Ammon's horn (tissue), 1 donor: ENCODE measurements around the gene DOC2A.

Source experiments
- DNase-seq: peaks from one replicate; pipeline ENCODE4 v3.0.0-alpha.2; 2016; ENCODE audit warnings: low spot score

Gene DOC2A

GRCh38 chr16:29989111-29989858 lies 21.5 kb downstream of the DOC2A start:
- DNase-seq, result no peak

DNA sequence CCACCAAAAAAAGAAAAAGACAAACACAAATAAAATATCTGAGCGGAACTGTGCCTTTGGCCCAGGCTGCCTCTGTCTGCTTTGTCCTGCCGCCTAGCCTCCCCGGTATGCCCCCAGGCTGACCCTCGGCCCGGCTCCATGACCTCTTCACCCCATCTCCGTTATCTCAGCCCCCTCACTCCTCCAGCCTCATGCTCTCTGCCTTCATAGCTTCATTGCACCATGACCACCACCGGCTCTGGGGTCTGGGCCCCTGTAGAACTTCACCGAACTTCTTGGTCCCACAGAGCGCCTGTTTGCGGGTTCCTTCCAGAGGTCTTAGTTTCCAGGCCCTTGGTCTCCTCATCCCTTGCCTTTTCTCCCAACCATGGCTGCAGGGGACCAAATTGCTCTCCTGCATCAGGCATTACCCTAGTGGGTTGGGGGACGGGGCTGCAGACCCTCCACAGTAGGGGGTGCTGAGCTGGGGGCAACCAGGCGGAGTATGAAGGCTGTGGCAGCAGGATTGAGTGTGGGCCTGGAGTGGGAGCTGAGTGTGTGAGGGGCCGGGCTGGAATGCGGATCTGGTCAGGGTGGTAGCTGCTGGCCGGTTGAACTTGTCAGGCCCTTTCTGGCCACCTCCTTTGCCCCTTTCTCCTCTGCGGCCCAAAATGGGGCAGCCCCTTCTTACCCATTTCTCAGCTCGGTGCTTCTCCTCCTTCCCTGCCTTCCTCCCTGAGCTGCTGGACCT lies 22.3 kb downstream of the DOC2A start:
- no peak for DNase-seq

DNA sequence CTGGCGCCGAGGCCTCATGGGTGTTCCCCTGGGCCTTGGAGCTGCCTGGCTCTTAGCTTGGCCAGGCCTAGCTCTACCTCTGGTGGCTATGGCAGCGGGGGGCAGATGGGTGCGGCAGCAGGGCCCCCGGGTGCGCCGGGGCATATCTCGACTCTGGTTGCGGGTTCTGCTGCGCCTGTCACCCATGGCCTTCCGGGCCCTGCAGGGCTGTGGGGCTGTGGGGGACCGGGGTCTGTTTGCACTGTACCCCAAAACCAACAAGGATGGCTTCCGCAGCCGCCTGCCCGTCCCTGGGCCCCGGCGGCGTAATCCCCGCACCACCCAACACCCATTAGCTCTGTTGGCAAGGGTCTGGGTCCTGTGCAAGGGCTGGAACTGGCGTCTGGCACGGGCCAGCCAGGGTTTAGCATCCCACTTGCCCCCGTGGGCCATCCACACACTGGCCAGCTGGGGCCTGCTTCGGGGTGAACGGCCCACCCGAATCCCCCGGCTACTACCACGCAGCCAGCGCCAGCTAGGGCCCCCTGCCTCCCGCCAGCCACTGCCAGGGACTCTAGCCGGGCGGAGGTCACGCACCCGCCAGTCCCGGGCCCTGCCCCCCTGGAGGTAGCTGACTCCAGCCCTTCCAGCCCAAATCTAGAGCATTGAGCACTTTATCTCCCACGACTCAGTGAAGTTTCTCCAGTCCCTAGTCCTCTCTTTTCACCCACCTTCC lies 23.3 kb downstream of the DOC2A start:
- DNase-seq, result no peak

GRCh38 chr16:29986931-29987330 lies 23.9 kb downstream of the DOC2A start:
- no peak for DNase-seq

DNA sequence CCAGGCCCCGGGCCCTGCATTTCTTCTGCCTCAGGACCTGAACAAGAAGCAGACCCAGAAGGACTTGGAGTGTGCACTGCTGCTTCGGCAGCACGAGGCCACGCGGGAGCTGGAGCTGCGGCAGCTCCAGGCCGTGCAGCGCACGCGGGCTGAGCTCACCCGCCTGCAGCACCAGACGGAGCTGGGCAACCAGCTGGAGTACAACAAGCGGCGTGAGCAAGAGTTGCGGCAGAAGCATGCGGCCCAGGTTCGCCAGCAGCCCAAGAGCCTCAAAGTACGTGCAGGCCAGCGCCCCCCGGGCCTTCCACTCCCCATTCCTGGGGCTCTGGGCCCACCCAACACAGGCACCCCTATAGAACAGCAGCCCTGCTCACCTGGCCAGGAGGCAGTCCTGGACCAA lies 24.6 kb downstream of the DOC2A start:
- DNase-seq, result no peak

DNA sequence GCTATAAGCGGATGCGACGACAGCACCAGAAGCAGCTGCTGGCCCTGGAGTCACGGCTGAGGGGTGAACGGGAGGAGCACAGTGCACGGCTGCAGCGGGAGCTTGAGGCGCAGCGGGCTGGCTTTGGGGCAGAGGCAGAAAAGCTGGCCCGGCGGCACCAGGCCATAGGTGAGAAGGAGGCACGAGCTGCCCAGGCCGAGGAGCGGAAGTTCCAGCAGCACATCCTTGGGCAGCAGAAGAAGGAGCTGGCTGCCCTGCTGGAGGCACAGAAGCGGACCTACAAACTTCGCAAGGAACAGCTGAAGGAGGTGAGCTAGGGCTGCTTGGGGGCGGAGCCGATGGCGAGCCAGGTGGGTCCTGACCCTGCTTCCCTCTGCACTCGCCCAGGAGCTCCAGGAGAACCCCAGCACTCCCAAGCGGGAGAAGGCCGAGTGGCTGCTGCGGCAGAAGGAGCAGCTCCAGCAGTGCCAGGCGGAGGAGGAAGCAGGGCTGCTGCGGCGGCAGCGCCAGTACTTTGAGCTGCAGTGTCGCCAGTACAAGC lies 25.5 kb downstream of the DOC2A start:
- DNase-seq, result no peak

- DNase-seq, result no peak
These were observed 26.1 kb downstream of the DOC2A start for GRCh38 chr16:29984764-29985147.

DNA sequence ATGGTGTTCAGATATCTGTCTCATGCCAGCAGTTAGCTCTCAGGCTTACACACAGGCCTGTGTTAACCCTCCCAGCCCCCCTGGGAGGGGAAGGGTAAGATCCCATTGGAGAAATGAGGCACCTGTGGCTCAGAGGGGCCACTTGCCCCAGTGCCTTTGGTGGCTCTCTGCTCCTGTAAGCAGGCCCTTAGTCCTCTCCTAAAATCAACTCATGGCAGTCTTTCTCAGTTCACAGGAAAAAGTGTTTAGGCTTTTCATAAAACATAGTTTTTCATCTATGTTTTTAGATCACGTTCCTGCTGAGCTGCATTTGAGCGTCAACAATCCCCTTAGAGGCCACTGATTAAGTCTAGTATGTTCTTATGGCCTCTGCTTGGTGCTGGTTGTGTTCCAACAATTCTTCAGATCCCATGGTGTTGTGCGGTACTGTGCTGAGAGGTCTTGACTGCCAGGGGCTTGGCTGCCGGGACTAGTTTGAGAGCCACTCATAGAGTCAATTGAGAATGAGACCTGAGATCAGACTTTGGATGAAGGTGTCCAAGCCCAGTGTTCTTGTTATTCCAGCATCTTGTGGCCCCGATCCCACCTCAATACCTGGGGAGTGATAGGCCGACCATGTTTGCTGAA lies 26.6 kb downstream of the DOC2A start:
- DNase-seq, result no peak

DNA sequence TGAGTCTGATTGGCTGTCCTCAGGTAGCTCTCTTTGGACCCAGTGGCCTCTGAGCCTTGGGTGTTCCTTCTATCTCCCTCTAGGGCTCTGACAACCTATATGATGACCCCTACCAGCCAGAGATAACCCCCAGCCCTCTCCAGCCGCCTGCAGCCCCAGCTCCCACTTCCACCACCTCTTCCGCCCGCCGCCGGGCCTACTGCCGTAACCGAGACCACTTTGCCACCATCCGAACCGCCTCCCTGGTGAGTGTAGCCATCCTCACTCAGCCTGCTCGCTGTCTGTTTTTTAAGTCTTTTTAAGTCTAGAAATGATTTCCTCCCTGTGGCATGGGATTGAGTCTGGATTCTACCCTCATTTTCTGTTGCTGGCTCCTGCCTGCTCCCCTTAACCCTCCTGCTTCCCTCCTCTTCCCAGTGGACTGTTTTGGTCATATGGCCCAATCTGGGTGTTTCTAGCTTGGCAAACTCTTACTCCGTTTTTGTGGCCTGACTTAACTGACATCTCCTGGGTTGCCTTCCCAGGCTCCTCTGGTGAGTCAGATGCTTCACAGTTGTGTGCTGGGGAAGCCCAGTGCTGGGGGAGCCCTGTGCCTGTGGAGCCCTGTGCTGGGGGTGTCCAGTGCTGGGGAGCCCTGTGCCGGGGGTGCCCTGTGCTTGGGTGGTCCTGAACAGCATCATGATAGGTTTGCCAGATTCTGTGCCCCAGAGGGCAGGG lies 27.2 kb downstream of the DOC2A start:
- DNase-seq, result no peak

GRCh38 chr16:29982560-29983419 lies 28.0 kb downstream of the DOC2A start:
- no peak for DNase-seq

- DNase-seq, result no peak
These were observed 32.1 kb downstream of the DOC2A start for GRCh38 chr16:29978564-29979270.

GRCh38 chr16:29978081-29978480 lies 32.7 kb downstream of the DOC2A start:
- DNase-seq, result no peak

DNA sequence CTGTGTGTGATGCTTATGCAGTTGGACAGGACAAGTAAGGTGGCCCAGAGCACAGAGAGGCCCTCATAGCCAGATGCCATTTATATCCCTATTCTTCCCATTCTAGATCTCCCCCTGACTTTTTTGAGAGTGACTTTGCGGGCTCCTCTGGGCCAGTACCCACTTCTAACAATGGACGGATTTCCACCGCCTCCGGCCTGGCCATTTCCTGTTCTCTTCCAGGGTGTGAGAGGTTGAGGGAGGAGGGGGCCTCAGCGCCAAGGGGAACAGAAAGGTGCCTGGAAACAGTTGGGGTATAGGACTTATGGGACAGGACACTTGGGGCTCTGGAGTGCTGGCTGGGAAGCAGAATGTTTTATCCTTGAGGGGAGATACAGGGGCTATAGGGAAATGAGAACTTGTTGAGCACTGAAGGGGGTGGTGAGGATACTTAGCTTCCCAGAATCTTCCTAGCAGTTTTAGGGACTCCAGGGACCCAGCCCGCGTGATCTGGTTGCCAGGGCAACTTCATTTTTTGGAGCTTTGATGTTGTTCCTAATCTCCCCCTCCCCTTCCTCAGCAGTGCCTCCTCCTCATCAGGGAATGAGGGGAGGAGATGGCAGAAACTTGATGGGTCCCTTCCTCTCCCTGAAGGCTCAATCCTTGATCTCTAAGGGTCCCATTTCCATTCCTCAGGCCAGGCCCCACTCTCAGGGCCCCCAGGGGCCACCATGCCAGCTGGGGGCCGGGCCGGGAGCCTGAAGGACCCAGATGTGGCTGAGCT lies 33.6 kb downstream of the DOC2A start:
- DNase-seq, result no peak

GRCh38 chr16:29975811-29976511 lies 34.9 kb downstream of the DOC2A start:
- no peak for DNase-seq

- no peak for DNase-seq
These were observed 35.7 kb downstream of the DOC2A start for GRCh38 chr16:29975134-29975538.

DNA sequence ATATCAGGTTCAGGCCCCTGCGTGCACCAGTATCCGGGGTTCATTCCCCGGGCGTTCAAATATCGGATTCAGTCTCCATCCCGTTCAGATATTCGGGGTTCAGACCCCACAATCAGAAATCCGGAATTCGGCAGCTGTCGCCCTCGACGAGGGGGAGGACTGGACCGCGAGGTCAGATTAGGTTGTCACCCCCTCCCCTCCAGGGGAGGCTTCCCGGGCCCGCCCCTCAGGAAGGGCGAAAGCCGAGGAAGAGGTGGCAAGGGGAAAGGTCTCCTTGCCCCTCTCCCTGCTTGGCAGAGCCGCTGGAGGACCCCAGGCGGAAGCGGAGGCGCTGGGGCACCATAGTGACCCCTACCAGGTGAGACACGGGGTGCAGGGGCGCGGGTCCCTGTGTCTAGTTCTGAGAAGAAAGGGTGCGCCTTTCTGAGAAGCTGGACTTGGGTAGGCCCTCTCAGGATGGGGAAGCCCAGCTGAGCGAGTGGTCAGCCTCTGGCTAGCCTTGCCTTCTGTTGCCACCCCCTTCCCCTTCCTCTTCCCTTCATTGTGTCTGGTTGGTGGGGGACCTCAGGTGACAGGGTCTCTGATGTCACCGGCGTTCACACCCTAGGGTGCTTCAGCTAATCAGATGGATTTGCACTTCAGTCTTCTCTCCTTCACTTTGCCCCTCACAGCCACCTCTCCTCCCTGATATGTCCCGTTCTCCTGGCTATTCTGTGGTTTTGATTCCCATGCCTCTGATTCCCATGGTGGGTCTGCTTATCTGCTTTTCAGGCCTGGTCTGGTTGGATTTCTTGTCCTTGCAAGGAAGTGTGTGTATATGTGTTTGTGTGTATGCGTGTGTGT lies 36.3 kb downstream of the DOC2A start:
- DNase-seq, result no peak

DNA sequence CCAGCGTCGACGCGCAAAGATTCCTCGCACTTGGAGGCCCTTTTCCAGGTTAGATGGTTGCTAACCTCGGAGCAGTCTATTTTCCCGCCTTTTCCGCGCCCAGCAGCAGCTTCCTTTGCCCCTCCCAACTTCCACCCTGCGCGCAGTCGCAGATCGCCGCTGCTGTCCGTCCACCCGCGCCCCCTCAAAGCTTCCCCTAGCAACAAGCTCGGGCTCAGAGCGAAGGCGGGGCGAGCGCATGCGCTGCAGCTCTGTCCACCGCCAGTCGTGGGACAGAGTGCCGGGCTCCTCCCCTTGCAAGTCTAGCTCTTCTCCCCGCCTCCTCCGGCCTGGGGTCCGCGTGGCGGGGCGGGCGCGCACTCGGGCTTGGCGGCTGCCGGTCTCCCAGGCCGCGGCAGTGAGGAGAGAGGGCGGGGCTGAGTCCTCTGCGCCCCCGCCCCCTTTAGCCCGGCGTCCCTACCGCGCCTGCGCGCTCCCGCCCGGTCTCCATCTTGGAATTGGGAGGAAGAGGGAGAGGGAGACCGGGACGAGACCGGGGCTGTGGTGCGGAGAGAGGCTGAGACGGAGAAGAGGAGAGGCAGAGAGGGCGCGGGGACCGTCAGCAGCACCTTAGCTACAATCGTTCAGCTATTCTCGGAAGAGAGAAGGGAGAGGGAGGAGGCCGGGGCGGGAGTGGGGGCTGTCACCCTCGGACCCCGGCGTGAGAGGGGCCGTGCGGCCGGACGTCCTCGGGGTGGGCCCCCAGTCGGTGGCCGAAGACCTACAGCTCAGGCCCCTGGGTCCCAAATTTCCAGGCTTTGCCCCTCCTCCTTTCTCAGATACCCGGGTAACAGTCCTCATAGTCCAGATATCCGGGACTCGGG lies 37.2 kb downstream of the DOC2A start, which contains the start of gene TAOK2:
TAOK2 (plus strand) TSS at position 485 of the 863 bp plus-strand sequence. CDS start 3,905 bp downstream, outside the sequence.
- peak; percentile 99 for DNase-seq
